Gastroesophageal sphincter (tissue), 3 donors: ENCODE results near the gene IFI6.

Experiments used
- CTCF ChIP-seq, 4 experiments: fragments of 200-600 bp in 2 of 4; fragments of 450-650 bp in 2 of 4; sonication (generic) in 1 of 4; IDR thresholded peaks; one replicate each; pipeline ENCODE4 v1.5.1; 2017 to 2019; ENCODE audit warnings: antibody characterized with exemption in 4 of 4, mild to moderate bottlenecking in 2 of 4, moderate library complexity in 2 of 4
- POLR2AphosphoS5 ChIP-seq: sonication (generic); formaldehyde crosslinking; IDR thresholded peaks from one replicate; pipeline ENCODE4 v1.6.1; 2017; ENCODE audit warnings: antibody characterized with exemption

GRCh38 chr1:27660300-27660835 lies 11.6 kb downstream of the IFI6 start:
- TF ChIP-seq POLR2AphosphoS5, result no peak
- no peak for TF ChIP-seq CTCF (IDR thresholded peaks at IDR 0.05)
